NCI-H82 treated with DMSO at 0.1 percent for 48 hours (cell line): ENCODE results near the gene SGCD.

ENCODE experiments used
- DNase-seq: peaks from one replicate; lab custom pipeline; 2025; ENCODE audit not compliant: unreplicated experiment; lab: John Stamatoyannopoulos, UW

Gene SGCD

GRCh38 chr5:156500755-156501154 is 173.8 kb downstream of the SGCD start:
- DNase-seq: no peak

GRCh38 chr5:156505101-156505500 is 178.1 kb downstream of the SGCD start:
- DNase-seq: no peak

- no peak for DNase-seq
These were observed 186.3 kb downstream of the SGCD start for GRCh38 chr5:156513123-156513815.

- DNase-seq: no peak
These were observed 188.2 kb downstream of the SGCD start for GRCh38 chr5:156515121-156515520.

DNA sequence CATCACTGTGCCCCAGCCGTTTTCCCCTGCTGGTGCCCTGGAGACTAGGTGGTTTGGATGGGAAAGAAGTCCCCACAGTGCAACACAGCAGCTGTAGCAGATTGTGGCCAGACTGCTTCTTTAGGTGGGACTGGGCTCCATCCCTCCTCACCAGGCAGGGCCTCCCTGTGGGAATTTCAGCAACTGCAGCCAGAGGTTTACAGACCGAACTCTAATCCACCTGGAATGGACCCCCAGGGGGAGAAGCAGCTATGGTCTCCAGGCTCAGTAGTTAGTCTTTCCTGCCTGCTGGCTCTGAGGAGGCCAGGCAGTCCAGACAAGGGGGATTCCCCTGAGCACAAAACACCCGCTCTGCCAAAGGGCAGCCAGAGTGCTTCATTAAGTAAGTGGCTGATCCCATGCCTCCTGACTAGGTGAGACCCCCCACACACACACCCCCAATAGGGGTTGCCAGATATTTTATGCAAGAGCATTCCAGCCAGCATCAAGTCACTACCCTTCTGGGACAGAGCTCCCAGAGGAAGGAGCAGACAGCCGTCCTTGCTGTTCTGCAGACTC is 188.9 kb downstream of the SGCD start:
- no peak for DNase-seq

- DNase-seq: no peak
These were observed 195.9 kb downstream of the SGCD start for GRCh38 chr5:156522651-156523529.

DNA sequence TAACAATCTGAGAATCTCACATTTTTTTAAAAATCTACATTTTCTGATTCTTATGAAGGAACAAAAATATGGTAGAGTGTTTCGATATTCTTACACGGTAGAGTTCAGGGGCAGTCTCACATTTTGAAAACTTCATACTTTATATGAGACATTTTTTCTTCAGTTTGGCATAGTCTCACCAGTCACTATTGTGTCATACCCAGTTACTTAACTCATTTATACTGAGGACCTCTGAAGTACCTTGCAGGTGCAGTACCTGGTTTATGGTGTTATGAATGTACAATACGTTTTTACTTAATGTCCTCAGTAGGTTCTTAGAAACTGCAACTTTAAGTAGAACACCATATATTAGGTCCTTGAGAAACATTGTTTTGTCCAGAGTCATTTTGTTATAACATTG is 196.6 kb downstream of the SGCD start:
- no peak for DNase-seq

GRCh38 chr5:156526081-156526925 is 199.3 kb downstream of the SGCD start:
- no peak for DNase-seq

DNA sequence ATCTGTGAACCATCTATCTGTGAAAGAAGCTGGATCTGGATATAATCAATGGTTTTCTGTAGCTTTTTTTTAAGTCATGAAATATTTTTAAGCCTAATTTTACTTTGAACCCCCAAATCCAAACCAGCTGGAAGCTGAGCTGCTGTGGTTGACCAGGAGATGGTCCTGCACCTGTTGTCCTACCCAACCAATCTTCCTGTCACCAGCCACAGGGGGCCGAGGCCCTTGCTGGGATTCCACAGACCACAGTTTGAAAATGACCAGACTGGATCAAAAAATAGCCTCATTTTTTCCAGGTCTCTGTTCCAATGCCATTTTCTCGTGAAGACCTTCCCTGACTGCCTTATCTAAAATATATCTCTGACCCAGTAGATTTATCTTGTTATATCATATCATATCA is 200.6 kb downstream of the SGCD start:
- no peak for DNase-seq

DNA sequence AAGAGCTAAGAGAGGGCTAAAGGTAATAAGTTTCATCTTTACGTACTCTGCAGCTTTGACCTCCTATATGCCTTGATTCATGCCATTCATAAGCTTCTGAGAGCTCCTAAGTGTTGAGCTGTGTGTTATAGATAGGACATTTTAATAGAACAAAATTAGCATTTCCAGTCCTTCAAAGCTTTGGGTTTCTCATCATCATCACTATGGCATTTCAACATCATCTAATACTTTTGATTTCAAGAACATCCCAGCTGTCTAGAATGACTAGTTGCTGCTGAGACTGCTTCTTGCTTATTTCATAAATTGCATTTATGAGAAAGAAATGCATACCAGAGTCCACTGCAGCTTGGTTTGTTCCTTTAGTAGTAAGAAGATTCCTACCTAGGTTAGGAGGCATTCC is 201.7 kb downstream of the SGCD start:
- no peak for DNase-seq

DNA sequence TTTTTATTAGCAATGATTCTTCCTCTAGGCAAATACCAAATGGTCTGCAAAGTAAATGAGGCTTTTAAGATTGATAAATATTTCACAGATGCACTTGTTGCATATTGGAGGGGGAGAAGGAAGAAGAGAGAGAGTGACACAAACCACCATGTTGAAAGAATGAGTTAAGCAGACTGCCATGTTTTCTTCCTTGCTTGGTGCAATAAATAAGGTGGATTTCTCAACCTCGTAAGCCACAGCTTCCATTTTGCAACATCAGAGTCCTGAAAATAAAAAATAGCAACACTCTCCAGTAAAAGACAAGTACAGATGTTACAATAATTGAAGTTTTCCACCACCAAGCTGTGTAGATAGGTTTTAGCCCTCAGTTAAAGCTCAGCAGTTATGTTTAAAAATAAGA is 202.9 kb downstream of the SGCD start:
- DNase-seq: no peak

DNA sequence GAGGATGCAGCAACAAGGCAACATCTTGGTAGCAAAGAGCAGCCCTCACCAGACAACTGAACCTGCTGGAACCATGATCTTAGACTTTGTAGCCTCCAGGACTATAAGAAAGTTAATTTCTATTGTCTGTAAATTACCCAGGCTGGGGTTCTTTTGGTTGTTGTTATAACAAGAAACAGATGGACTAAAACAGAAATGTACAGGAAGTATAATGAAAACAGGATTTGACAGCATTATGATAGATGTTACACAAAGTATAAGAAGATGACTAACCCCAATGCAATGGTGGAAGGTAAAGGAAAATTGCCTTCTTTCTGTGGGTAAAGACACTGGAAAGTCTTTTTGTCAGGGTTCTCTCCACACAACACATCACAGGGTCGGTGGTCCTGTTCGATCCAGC is 204.2 kb downstream of the SGCD start:
- DNase-seq: no peak

DNA sequence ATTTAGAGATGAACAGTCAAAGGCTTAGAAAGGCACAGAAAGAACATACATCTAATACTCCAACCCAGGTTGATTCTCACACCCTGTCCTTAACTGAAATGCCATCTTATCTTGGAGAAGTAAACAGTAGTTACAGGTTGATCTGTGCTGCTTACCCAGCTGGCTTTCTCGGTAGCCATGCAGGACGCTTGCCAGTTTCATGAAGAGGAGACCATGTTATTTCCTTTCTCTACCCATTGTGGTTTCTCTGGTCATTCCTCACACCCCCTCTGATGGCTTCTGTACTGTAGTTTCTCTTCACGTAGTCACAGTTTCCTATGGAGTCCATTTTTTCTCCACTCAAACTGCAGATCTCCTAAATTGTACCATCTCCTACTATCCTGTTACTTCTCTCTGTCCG is 206.0 kb downstream of the SGCD start:
- DNase-seq: no peak

DNA sequence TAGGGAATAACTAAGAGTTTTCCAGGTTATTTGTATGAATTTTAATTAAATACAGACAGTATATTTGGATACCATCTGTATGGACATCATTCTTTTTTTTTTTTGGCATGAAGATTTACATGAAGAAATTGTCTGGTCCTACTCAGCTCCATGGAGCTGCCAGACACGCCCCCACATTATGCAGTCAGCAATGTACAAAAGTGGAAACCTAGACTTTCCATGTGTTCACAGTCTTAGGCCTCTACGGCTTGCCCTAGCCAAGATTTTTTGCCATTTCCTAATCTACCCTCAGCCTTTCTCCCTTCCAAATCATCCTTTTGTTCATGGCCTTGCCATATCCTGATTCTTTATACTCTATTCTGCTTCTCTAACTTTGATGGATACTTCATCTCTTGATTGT is 207.1 kb downstream of the SGCD start:
- no peak for DNase-seq

DNA sequence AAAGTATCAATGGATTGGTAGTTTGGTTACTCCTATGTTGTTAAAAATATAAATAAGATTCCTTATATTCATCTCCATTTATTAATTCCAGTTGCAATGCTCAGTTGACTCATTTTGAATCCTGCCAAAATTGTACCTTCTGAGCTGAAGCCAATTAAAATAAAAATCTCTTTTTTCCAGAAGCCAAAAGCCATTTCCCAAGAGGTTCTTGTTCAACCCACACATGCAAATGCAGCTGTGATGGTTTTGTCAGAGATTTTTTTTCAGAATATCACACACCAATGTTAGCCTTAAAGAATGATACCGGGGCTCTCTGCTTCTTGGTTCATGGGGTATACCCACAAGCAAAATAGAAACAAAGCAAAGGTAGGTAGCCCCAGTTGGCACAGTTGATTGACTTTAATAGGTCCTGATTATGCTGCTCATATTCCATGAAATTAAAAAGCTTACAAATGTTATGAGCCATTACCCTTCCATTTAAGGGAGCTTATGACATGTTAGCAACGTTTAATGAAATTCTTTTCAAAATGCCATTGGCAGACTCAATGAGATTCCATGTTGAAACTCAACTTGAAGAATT is 208.0 kb downstream of the SGCD start:
- DNase-seq: no peak

DNA sequence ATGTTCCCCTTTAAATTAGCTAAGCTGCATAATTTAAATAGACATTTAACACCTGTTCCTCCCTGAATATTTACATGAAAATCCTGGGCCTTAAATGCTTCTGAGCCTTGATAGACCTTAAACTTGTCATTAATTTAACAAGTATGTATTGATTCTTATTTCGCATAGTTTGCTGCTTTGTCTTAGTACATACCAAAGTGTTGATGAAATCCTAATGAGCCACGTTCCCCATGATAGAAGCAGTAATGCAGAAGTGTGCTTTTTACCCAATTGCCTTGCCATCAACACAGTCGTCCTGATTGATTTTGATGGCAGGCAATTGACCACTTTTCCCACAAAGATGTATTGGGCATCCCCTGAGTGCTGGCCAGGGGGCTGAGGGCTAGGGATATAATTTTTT is 213.5 kb downstream of the SGCD start:
- no peak for DNase-seq

DNA sequence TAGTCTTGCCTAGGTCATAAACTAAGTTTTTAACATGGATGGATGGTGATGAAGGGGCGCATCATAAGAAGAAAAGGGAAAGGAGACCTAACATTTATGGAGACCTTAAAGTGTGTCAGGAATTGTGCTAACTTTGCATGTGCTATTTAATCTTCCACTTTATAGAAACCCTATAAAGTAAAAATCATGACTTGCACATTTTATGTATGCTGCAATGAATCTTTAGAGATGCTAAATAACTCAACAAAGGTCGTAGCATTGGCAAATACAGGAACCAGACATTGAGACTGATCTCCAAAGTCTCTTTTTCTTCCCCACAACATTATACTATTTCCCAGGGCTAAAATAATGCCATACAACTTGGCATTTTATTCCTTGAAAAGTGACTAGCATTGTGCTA is 214.6 kb downstream of the SGCD start:
- no peak for DNase-seq

GRCh38 chr5:156543348-156544145 is 216.6 kb downstream of the SGCD start:
- DNase-seq: peak; percentile 89

GRCh38 chr5:156552855-156553358 is 225.9 kb downstream of the SGCD start:
- no peak for DNase-seq
